Activated CD8-positive, alpha-beta memory T cell treated with anti-CD3 and anti-CD28 coated beads for 36 hours (primary cell): ENCODE measurements around the gene TRIM43B. TPM values are rescaled to one million over a fixed set of nuclear protein-coding genes. Genes with fewer than 3 reads are reported as not detected.
"Not testable (repeated sequence)": the region's sequence is repeated elsewhere in the genome, so short reads cannot be mapped to it uniquely, and the experiment has no call there.

Source experiments
- CTCF ChIA-PET: fragments of 350-600 bp; sonication (Branson Sonifier 250); formaldehyde crosslinking; loops from one replicate; lab custom pipeline; 2021; ENCODE audit warnings: antibody characterized with exemption; lab: Charles Lee
- POLR2A ChIA-PET: fragments of 350-600 bp; sonication (Branson Sonifier 250); formaldehyde crosslinking; loops from one replicate; lab custom pipeline; 2021; ENCODE audit warnings: antibody characterized with exemption; lab: Charles Lee
- total RNA-seq, 2 experiments: library from RNA; stranded (reverse); gene quantifications; one replicate each; pipeline ENCODE4 v1.2.3, GENCODE V29; 2021

TRIM43B gene
- total RNA-seq, 2 experiments from 2014 or later, result not detected

- POLR2A ChIA-PET, CTCF ChIA-PET: not testable (repeated sequence)
Measured at GRCh38 chr2:95435162-95435871, 49.2 kb downstream of the TRIM43B start.

DNA sequence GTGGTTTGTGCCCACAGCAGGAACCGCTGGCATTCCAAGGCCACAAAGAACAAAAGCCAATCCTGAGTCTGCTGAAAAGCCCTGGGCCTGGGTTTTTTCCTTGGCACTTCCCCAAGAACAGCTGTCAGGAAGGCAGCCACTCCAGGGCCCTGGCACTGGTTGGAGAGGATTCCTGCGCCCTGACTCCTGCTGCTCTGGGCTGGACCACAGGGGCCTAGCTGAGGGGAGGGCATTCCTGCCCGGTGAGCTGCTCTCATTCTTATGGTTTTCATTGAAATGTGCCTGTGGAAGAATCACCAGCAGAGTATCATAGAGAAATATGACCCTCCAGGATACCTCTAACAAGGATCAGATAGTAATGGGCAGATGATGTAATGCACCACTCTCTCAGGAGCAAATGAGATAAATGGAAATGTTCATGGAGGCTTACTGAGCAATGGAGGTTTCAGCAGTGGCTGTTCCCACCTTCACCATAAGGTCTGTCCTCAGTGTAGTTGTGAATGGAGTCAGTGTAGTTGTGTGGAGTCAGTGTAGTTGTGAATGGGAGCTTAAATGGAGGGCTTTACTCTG is 50.0 kb downstream of the TRIM43B start:
- CTCF ChIA-PET, POLR2A ChIA-PET: not testable (repeated sequence)

- CTCF ChIA-PET, POLR2A ChIA-PET: not testable (repeated sequence)
Measured at GRCh38 chr2:95433973-95434372, 50.6 kb downstream of the TRIM43B start.

DNA sequence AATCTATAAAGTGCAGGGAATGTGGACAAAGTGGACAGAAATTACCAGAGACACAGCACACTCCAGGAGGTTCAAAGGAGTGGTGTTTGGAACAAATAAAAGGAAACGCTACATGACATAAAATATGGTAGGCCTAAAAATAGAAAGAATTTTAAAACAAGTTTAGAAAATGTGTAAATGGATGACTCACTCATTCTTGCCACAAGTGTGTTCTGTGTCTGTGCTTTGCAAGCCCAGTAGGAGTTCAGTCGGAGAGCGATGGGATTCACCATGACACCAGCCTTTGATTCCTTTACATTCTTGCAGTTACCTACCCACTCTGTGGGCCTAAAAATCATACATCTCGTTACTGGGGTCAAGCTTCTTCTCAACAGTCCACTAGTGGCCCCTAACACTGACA is 51.2 kb downstream of the TRIM43B start:
- CTCF ChIA-PET, POLR2A ChIA-PET: not testable (repeated sequence)

DNA sequence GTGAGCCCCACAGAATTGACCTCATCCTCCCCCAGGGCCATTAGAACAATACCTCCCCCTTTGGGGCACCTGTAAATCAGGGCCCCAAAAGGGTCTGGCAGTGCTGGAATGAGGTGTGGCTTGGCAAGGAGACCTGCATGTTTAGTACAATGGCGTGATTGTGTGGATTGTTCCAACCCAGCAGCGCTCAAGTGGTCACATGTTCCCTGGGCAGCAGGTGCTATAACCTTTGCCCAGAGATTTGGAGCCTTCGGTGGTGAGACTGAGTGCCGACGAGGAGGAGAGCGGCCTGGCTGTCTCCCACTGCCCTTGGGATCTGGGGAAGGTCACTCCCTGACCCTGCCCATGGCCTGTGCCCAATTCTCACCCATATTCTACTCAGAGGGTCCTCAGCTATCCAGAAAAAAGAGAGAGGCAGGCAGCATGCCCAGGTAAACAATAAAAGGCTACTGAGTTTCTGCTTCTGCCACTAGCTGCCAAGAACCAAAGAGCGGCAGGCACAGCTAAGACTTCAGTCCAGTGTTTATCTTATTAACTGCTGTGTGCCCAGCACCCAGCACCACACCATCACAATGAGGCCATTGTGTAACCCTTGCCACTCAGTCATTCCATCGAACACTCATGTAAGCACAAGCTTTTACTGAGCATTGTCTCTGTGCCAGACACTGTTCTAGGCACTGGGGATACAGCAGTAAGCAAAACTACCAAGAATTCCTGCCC is 54.6 kb downstream of the TRIM43B start:
- CTCF ChIA-PET, POLR2A ChIA-PET: not testable (repeated sequence)

DNA sequence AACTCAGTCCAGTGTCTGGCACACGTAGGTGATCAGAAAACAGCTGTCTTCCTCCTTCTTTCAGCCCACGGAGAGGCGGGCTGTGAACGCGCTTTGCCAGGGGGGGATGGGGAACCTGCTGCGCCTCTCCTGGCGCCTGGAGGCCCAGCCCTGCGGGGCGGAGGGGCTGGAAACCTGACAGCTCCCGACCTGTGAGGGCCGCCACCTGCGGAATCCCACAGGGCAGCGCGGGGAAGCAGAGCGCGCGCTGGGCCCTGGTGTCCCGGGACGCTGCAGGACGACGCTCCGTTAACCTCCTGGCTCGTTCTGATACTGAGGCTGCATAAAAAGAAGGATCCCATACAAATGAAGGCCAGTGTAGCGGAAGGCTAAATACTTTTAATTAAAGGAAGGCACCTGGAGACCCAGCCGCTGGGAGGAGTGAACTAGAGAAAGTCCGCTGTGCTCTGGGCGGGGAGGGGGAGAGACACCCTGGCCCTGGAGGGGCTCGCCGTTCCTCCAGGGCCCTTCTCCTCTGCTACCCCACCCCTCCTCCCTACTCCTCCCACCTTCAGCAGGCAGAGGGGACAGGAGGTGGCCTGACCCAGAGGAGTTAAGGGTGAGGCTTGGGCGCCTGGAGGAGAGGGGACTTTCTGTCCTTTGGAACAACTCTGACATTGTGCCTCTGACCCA is 57.2 kb downstream of the TRIM43B start:
- POLR2A ChIA-PET, CTCF ChIA-PET: not testable (repeated sequence)

Other genes starting within 250 kb of the TRIM43B start
- under 1 TPM; 0.25 to 0.48 TPM for gene PROM2, start 210.3 kb downstream of the TRIM43B start, total RNA-seq
- gene KCNIP3, start 187.4 kb downstream of the TRIM43B start, total RNA-seq, result not detected
- 10 to 100 TPM; 33.8 to 37.5 TPM for gene FAHD2A, start 82.0 kb downstream of the TRIM43B start, total RNA-seq
- not detected for gene TRIM43, start 107.2 kb upstream of the TRIM43B start, total RNA-seq